Raji (cell line): ENCODE measurements around the gene MYOZ2.

Experiments used
- POLR2A ChIP-seq: IDR thresholded peaks from 2 replicates; pipeline ENCODE4 v1.6.1; 2011; ENCODE audit warnings: low read depth, low read length, control low read depth; ENCODE audit not compliant: insufficient read depth

MYOZ2 gene

DNA sequence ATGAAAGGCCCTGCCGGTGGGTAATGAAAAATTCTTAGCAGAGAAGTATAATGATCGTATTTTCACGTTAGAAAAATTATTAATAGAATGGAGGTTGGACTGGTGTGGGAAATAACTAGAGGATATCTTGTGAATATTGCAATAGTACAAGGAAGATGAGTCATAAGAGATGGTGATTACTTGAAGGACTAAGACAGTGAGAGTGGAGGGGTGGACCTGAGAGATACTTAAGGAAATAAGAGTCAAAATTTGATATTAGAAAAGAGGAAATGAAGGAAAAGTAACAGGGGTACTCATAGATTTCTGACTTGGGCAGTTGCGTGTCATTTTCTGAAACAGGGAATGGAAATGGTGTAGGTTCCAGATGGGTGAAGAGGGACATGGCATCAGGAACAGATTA is 75.1 kb downstream of the MYOZ2 start:
- no peak for TF ChIP-seq POLR2A

DNA sequence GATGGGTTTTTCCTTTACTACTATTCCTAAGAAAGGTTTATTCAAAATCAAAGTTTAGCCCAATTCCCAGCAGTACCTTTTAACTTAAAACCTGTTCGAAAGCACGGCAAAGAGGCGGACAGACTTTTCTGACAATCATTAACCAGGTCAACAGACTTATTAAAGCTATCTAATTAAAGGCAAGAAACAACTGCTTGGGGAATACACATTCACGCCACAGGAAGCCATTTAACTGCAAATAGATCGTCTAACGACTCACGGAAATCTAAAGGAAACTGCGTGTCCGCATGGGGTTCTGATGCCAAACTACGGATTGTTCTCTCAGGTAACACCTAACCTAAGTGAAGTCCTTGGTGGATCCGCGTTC is 76.2 kb downstream of the MYOZ2 start:
- no peak for TF ChIP-seq POLR2A

DNA sequence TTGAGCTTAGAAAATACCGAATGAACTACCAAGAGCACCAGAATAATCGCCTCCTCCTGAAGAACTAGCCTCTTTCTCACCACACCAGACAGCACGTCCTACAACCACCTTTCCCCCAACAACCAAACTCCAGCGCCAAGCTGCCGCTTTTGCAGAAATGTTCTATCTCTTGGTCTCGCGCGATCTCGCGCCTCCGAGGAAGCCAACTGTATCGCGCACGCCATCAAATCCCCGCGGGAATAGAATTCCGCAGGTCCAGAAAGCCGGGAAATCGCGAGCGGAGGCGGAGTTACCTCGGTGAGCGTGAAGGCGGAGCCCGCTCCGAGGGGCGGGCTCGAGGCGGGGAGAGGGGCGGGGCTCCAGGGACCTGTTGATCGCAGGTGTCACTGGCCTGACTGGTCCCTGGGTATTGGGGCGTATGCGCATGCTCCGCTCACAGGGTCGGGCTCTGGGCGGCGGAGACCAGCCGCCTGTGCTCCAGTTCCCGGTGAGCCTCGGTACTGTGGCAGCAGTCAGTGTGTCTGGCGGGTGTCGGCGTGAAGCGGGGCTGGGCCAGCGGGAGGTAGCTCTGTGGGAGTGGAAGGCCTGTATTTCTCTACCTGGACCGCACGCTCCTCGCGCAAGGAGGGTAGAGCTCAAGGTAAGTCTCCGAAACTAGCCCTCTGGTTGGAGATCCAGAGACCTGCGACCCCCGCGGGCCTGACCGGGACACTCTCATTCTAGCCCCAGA is 76.8 kb downstream of the MYOZ2 start, which contains the start of gene USP53:
Gene USP53, plus strand, starts transcription at position 480 of the 730 bp plus-strand sequence. CDS start 27,047 bp downstream, outside the sequence.
- peak; percentile 97 for TF ChIP-seq POLR2A

DNA sequence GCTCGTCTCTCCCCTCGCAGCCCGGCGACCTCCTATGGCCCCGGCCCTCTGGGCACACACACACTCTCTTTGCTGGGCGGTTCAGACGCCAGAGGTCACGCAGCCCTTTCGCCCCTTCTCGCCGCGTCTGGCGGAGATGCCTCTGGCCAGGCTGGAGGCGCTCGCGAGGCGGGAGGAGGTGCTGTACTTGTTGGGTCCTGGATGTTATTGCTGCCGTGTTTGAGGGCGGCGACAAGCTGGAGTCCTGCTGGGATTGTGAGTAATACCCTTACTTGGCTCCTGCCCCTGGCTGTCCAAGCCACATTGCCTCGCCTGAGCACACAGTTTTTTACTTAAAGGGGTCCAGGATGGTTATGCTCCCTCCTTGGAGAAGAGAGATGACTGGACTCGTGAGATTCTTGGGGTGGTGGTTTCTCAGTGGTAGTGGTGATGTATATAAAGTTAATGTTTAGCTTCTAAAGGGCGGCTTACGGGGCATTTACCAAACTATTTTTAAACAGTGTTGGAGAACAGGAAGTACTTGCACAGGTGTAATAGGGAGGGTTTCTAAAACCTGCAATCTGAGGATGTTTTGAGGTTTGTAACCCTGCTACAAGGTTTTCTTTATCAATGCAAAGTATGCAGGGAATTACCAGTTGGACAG is 77.5 kb downstream of the MYOZ2 start:
- TF ChIP-seq POLR2A, result no peak

DNA sequence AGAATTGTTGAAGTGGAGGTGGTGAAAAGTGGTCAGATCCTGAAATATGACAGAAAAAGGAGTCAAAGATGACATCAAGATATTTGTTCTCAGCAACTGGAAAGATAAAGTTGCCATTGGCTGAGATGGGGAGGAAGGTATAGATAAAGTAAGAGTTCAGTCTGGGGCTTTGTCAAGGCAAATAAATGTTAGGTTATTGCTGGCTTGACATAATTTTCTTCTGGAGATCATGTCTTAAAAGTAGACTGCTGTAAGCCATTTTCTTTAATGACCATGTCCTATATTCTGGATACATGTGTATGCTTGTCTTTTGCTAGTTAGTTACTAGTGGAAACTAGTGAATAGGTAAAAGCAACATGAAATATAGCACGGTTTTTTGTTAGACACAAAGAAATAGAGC is 82.5 kb downstream of the MYOZ2 start:
- no peak for TF ChIP-seq POLR2A

DNA sequence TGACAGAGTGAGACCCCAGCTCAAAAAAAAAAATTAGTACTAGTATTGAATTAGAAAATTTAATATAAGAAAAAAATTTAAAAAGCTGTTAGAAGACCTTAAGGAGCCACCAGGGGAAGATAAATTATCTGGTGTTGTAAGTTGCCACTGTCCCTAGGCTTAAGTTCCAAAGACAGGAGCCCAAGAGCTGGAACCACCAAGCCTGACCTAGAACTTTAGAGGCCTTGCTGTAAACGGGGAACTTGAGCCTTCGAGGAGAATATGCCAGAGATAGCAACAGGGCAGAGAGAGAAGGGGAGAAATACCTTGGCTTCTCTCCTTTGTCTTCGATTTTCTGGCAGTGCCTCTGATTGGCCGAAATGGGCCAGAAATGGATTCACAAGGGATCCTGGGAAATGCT is 85.8 kb downstream of the MYOZ2 start:
- no peak for TF ChIP-seq POLR2A

DNA sequence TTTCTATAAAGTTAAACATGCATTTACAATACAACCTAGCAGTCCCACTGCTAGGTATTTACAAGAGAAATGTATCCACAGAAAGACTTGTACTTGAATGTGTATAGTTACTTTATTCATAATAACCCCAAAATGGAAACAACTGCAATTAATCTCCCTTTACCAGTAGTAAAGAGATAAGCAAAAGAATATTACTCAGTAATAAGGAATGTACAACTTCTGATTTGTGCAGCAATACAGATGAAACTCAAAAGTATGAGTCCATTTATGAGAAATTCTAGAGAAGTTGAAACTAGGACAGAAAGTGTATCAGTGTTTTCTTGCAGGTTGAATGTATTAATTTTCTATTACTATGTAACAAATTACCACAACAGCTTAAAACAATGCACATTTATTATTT is 92.1 kb downstream of the MYOZ2 start:
- TF ChIP-seq POLR2A, result no peak

DNA sequence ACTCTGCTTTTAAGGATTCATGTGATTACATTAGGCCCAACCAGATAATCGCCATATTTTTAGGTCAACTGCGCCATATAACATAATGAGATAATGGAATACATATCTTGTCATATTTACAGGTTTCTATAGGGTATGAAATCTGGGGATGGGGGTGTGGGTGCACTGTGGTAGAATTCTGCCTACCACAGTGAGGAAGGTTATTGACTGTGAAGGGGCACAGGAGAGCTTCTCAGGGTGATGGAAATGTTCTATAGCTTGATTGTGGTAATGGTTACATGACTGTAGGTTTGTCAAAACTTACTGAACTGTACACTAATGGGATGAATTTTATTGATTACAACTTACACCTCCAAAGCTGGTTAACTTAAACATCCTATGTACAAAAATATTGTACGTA is 92.8 kb downstream of the MYOZ2 start:
- no peak for TF ChIP-seq POLR2A

DNA sequence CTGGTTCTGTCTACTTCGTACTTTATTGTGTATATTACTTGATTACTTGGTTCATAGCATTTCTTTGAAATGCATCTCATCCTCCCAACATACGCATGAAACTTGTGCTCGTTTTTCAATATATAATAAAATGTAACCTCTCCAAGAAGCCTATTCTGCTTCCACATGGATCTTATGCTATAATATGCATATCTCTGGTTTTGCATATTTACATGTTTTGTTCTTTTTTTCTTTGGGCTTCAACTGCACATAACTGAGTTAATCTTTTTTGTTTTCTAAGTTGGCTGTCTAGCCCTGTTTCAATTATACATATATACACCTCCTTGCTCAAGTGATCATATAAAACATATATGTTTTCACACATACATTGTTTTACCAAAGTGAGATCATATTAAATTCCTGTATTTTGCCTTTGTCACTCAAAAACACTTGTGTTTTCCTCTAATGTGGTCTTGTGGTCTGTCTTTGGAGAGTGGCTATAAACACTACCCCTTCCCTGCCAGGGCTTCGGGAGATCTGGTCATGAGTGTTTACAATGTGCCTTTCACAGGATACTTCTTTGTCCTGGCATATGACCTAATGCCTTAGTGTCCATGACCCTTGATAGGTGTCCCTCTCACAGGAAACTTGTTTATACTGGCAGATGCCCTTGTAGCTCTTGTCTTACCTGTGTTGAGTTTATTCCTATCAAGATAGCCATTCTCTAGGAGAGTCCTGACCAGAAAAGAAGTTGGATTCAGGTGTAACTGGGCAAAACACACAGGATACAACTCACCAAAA is 94.5 kb downstream of the MYOZ2 start:
- TF ChIP-seq POLR2A, result no peak

DNA sequence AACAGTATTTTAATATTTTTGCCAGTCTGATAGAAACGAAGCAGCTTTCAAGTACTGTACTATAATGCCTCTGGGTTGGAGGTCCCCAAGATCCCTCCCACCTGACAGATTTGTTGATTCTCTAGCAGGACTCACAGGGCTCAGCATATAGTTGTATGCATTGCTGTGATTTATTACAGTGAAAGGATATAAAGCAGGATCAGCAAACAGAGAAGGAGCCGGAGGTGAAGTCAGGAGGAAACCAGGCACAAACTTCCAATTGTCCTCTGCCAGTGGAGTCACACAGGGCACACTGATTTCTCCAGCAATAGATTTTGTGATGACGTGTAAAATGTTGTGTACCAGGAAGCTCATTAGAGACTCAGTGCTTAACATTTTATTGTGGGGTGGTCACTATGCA is 95.9 kb downstream of the MYOZ2 start:
- TF ChIP-seq POLR2A, result no peak

DNA sequence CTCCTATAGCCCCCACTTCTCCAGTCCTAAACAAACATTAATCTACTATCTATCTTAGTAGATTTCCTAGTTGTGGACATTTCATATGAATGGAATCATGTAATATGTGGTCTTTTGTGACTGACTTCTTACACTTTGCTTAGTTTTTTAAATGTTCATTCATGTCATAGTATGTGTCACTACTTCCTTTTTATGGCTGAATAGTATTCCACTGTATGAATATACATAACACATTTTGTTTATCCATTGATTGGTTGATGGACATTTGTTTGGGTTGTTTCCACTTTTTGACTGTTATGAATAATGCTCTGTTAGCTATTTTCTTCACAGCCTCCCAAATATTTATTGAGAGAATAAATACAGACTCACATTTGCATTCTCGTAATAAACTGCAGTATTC is 96.7 kb downstream of the MYOZ2 start:
- TF ChIP-seq POLR2A, result no peak

DNA sequence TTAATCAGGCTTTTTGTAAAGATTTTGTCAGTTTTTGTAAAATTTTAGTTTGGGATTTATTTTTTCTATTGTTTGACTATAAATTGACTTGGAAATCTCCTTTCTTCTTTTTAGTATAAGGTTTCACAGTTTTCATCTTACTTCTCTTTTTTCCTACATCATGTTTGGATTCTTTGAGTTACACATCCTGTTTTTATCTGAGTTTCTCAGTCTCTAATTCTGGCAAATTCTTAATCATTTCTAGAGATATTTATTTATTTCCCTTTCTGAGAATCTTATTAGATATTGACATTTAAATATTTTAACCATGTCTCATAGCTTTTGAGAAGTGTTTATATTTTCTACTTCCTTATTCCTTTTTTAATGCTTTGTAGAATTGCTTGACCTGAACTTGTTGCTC is 97.6 kb downstream of the MYOZ2 start:
- TF ChIP-seq POLR2A, result no peak

DNA sequence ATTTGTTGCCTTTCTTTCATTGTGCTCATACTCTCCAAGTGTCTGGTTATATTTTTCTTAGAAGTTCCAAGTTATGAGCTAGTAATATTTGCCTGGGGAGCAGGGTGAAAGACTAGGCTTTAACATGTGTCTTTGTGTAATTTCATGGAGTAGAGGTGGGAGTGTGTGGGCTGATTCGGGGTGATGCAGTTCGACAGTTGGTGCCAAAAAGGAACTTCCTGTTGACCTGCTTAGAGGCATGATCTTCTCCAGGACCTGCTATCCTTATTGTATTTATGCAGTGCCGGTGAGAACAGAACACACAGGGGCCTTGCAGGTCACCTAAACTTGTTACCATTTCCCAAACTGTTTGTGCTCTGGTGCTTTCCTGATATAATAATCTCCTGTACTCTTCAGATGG is 98.1 kb downstream of the MYOZ2 start:
- no peak for TF ChIP-seq POLR2A

DNA sequence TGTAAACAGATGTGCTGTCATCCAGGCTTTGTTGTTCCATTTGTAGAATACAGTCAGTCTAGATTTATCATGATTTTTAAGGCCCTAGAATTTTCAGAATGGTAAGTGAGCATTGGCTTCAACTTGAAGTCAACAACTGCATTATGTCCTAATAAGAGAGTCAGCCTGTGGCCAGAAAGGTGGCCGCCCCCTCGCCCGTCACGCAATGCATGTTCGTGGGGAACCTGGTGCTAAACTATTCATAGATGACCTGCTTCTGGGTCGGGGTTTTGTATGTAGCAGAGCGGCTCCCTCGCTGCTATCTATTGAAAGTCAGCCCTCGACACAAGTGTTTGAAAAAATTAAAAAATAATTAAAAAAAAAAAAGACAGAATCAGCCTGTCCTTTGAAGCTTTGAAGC is 101.6 kb downstream of the MYOZ2 start:
- TF ChIP-seq POLR2A, result no peak
